Measurements from ENCODE around the gene SPARC. TPM values are rescaled to one million over a fixed set of nuclear protein-coding genes. Genes with fewer than 3 reads are reported as not detected.

SPARC gene
- total RNA-seq, 1 experiment from 2014 or later = 339 TPM

DNA sequence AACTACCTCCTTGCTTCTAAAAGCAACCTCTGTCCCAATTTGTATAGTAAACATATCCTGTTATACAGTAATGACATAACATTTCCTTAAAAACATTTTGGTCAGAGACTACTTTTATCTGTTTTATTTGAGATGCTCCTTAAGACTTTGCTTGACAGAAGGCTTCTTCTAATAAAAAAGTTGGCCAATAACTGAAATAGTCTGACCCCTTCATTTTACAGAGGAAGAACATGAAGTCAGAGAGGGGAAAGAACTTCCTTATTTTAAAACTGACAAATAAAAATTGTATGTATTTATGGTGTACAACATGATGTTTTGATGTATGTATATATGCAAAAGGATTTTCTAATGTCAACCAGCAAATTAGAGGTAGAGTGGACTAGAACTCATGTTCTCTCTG lies 35.8 kb upstream of the SPARC start:
- intact Hi-C loops (cut with micrococcal nuclease; ENCODE audit: unreplicated experiment) = no loop called here
- H3K9me3 ChIP-seq (ENCODE audit: low read depth, low read length, poor library complexity, severe bottlenecking) = no peaks in the 10 kb centered on the region
- no TSS peak for BruUV-seq (replicated peaks)
- no peak overlapping the region for H3K4me3 ChIP-seq (ENCODE audit: low read depth, low read length, poor library complexity, severe bottlenecking)
- no peak overlapping the region for H3K27ac ChIP-seq (ENCODE audit: low read depth, low read length, poor library complexity, severe bottlenecking)
- no peaks in the 10 kb centered on the region for H3K27me3 ChIP-seq (replicated peaks; ENCODE audit: insufficient read depth, low read depth, low read length, poor library complexity)
- CTCF ChIA-PET = no interaction called here
- no peaks in the 10 kb centered on the region for H3K4me1 ChIP-seq (ENCODE audit: insufficient read depth, low read length, poor library complexity, severe bottlenecking)
- TF ChIP-seq EZH2 (IDR thresholded peaks at IDR 0.05; ENCODE audit: borderline replicate concordance, low read depth, low read length, poor library complexity, severe bottlenecking) = no peak
- no peak for TF ChIP-seq CTCF (conservative IDR thresholded peaks at IDR 0.05; ENCODE audit: low read depth, low read length)
- DNase-seq (ENCODE audit: low spot score) = no peak
- POLR2A ChIA-PET (ENCODE audit: low non-redundant PET) = no interaction called here
- H3K36me3 ChIP-seq (ENCODE audit: insufficient read depth, low read length, poor library complexity, severe bottlenecking) = no peaks in the 10 kb centered on the region

DNA sequence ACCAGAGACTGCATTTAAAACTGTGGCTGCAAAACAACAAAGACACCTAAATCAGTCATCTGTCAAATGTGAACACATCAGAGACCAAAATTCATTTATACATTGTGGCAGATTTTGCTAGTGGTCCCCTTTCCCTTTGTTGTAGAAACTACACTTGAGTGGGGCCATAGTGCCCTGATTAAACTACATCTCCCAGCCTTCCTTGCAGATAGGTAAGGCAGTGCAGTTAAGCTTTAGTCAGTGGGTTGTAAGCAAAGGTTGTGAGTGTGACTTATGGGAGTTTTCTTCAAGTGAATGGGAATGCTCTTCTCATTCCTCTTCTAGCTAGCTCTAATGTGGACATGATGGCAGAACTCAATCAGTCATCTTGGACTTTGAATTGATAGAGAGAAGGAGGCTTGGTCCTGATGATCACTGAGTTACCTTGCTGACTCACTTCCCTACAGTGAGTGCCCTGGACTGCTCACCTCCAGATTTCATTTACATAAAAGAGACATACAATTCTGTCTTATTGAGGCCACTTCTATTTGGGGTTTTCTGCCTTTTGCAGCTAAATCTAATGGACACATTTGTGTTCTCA lies 35.2 kb upstream of the SPARC start:
- no peak for DNase-seq (ENCODE audit: low spot score)
- H3K36me3 ChIP-seq (ENCODE audit: insufficient read depth, low read length, poor library complexity, severe bottlenecking) = no peaks in the 10 kb centered on the region
- H3K27me3 ChIP-seq (replicated peaks; ENCODE audit: insufficient read depth, low read depth, low read length, poor library complexity) = no peaks in the 10 kb centered on the region
- intact Hi-C loops (cut with micrococcal nuclease; ENCODE audit: unreplicated experiment) = no loop called here
- BruUV-seq (replicated peaks) = no TSS peak
- H3K27ac ChIP-seq (ENCODE audit: low read depth, low read length, poor library complexity, severe bottlenecking) = no peak overlapping the region
- H3K4me1 ChIP-seq (ENCODE audit: insufficient read depth, low read length, poor library complexity, severe bottlenecking) = no peaks in the 10 kb centered on the region
- POLR2A ChIA-PET (ENCODE audit: low non-redundant PET) = no interaction called here
- CTCF ChIA-PET = no interaction called here
- TF ChIP-seq CTCF (conservative IDR thresholded peaks at IDR 0.05; ENCODE audit: low read depth, low read length) = no peak
- no peak for TF ChIP-seq EZH2 (IDR thresholded peaks at IDR 0.05; ENCODE audit: borderline replicate concordance, low read depth, low read length, poor library complexity, severe bottlenecking)
- no peak overlapping the region for H3K4me3 ChIP-seq (ENCODE audit: low read depth, low read length, poor library complexity, severe bottlenecking)
- H3K9me3 ChIP-seq (ENCODE audit: low read depth, low read length, poor library complexity, severe bottlenecking) = no peaks in the 10 kb centered on the region

GRCh38 chr5:151721087-151721646 lies 34.5 kb upstream of the SPARC start:
- no peak for DNase-seq (ENCODE audit: low spot score)
- TF ChIP-seq EZH2 (IDR thresholded peaks at IDR 0.05; ENCODE audit: borderline replicate concordance, low read depth, low read length, poor library complexity, severe bottlenecking) (no peak), CTCF (conservative IDR thresholded peaks at IDR 0.05; ENCODE audit: low read depth, low read length) (no peak)
- Histone ChIP-seq H3K9me3 (ENCODE audit: low read depth, low read length, poor library complexity, severe bottlenecking) (no peaks in the 10 kb centered on the region), H3K4me1 (ENCODE audit: insufficient read depth, low read length, poor library complexity, severe bottlenecking) (no peaks in the 10 kb centered on the region), H3K27me3 (replicated peaks; ENCODE audit: insufficient read depth, low read depth, low read length, poor library complexity) (no peaks in the 10 kb centered on the region), H3K27ac (ENCODE audit: low read depth, low read length, poor library complexity, severe bottlenecking) (no peak overlapping the region), H3K36me3 (ENCODE audit: insufficient read depth, low read length, poor library complexity, severe bottlenecking) (no peaks in the 10 kb centered on the region), H3K4me3 (ENCODE audit: low read depth, low read length, poor library complexity, severe bottlenecking) (no peak overlapping the region)
- intact Hi-C loops (cut with micrococcal nuclease; ENCODE audit: unreplicated experiment) = no loop called here
- ChIA-PET POLR2A (ENCODE audit: low non-redundant PET) (no interaction called here), CTCF (interaction anchor here (1.2 kb wide), 1 partner anchor 62 kb away, joined by 4 read pairs; no protein-coding TSS in a partner anchor)
- BruUV-seq (replicated peaks) = no TSS peak

All from A673 (cell line).